Adipose tissue (tissue), 3 donors: ENCODE results near the gene ADRM1. TPM values are rescaled to one million over a fixed set of nuclear protein-coding genes. Genes with fewer than 3 reads are reported as not detected.
A peak's percentile ranks its signal among the peaks of the same experiment; 100 is the strongest.

ENCODE experiments used
- H3K27ac ChIP-seq: one replicate; pipeline ENCODE4 v1.5.1; 2013; ENCODE audit warnings: low read depth, low read length
- WGBS, 3 donors: extraction: QIAGEN DNeasy Blood & Tissue Kit; methylation state at CpG; one replicate each; pipeline ENCODE4 v1.1.7; 2013; 5-methylcytosine and 5-hydroxymethylcytosine counted together
- polyA plus RNA-seq, 3 donors: library from polyadenylated mRNA; stranded (reverse); fragments of 200-250 nt; gene quantifications; one replicate each; pipeline ENCODE4 v1.2.3, GENCODE V29; 2013
- donor health status: healthy with polysubstance abuse.
- donor health status: Bipolar disorder and iron deficiency.
- donor health status: healthy.

Gene ADRM1
- polyA plus RNA-seq, 3 donors: 73.2 to 131 (median 81.4) TPM

- H3K27ac ChIP-seq: no peak overlapping the region
- 65 to 69% (median 69%) methylated on average over 16 of the region's 16 CpGs for WGBS, 3 donors
Measured at GRCh38 chr20:62354811-62355341, 52.1 kb downstream of the ADRM1 start.

GRCh38 chr20:62355516-62355877 lies 52.7 kb downstream of the ADRM1 start:
- WGBS, 3 donors: 34 to 50% (median 37%) methylated on average over 10 to 11 of the region's 11 CpGs
- H3K27ac ChIP-seq: no peak overlapping the region

GRCh38 chr20:62355878-62356588 lies 53.2 kb downstream of the ADRM1 start:
- no peak overlapping the region for H3K27ac ChIP-seq
- 39 to 53% (median 42%) methylated on average over 28 to 29 of the region's 29 CpGs for WGBS, 3 donors

- WGBS, 3 donors: 56 to 70% (median 60%) methylated on average over 17 of the region's 17 CpGs
Measured at GRCh38 chr20:62356589-62357186, 53.9 kb downstream of the ADRM1 start.

GRCh38 chr20:62357187-62357667 lies 54.4 kb downstream of the ADRM1 start:
- 18 to 55% (median 19%) methylated on average over 24 to 25 of the region's 25 CpGs for WGBS, 3 donors
- no peak overlapping the region for H3K27ac ChIP-seq

More at GRCh38 chr20:62356589-62357186, 53.9 kb downstream of the ADRM1 start:
- peak overlapping the region; percentile 5 for H3K27ac ChIP-seq

GRCh38 chr20:62357681-62358080 lies 54.9 kb downstream of the ADRM1 start:
- no peak overlapping the region for H3K27ac ChIP-seq
- WGBS, 3 donors: 43 to 78% (median 49%) methylated on average over 7 of the region's 7 CpGs

Other genes starting within 250 kb of the ADRM1 start
- 1 to 10 TPM; 4.5 to 5.8 (median 5.0) TPM for gene TAF4, start 237.1 kb upstream of the ADRM1 start, polyA plus RNA-seq
- 10 to 100 TPM; 13.9 to 18.2 (median 16.2) TPM for gene LSM14B, start 180.5 kb upstream of the ADRM1 start, polyA plus RNA-seq
- gene PSMA7, start 159.6 kb upstream of the ADRM1 start, polyA plus RNA-seq: 100 to 1,000 TPM; 187 to 519 (median 266) TPM
- gene SS18L1, start 159.2 kb upstream of the ADRM1 start, polyA plus RNA-seq: 1 to 10 TPM; 4.8 to 7.2 (median 4.9) TPM
- 10 to 100 TPM; 16.9 to 22.7 (median 17.0) TPM for gene MTG2, start 120.0 kb upstream of the ADRM1 start, polyA plus RNA-seq
- gene HRH3, start 82.7 kb upstream of the ADRM1 start, polyA plus RNA-seq: under 1 TPM in 1 of 3 donors, not detected in 2; 0.10 TPM
- gene OSBPL2, start 64.5 kb upstream of the ADRM1 start, polyA plus RNA-seq: 10 to 100 TPM; 12.8 to 24.5 (median 15.1) TPM
- 100 to 1,000 TPM in 1 of 3 donors, 10 to 100 TPM in 2; 46.3 to 364 (median 81.1) TPM for gene LAMA5, start 64.3 kb downstream of the ADRM1 start, polyA plus RNA-seq
- 1,000 to 10,000 TPM; 3,685 to 4,426 (median 4,284) TPM for gene RPS21, start 84.1 kb downstream of the ADRM1 start, polyA plus RNA-seq
- 1 to 10 TPM; 1.3 to 1.8 (median 1.6) TPM for gene CABLES2, start 104.3 kb downstream of the ADRM1 start, polyA plus RNA-seq
- under 1 TPM in 2 of 3 donors, not detected in 1; 0.09 to 0.61 TPM for gene RBBP8NL, start 124.5 kb downstream of the ADRM1 start, polyA plus RNA-seq
- under 1 TPM; 0.02 to 0.67 (median 0.65) TPM for gene GATA5, start 173.0 kb downstream of the ADRM1 start, polyA plus RNA-seq